Esophagus squamous epithelium (tissue), 4 donors: Measurements from ENCODE around the gene RNU4-1.

Experiments
- POLR2A ChIP-seq, 4 donors: fragments of 450-650 bp; IDR thresholded peaks; one replicate each; pipeline ENCODE4 v1.6.1; 2017; ENCODE audit warnings: antibody characterized with exemption in 4 of 4, mild to moderate bottlenecking in 4 of 4, moderate library complexity in 3 of 4
- TF ChIP-seq, protein P1 (sequence below), 6 experiments: fragments of 450-650 bp in 4 of 6; fragments of 200-600 bp in 2 of 6; sonication (generic) in 2 of 6; IDR thresholded peaks; one replicate each; pipeline ENCODE4 v1.5.1; 2016 to 2019; ENCODE audit warnings: antibody characterized with exemption in 6 of 6, mild to moderate bottlenecking in 4 of 6, moderate library complexity in 4 of 6

DNA sequence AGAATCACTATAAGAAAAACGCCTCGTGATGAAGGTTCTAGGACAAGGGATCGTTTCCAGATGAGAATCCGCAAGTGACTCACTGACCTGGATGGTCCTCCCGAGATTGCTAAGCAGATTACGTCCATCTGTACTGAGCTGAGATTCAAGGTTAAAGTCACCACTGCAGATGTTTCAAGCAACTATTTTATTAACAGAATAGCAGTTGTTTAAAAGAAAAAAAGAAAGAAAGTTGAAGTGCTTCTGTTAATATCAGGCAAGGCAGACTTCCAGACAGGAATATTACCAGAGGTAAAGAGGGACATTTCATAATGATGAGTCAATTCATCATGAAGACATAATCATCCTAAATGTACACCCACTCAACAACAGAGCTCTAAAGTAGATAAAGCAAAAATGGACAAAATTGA is 45.4 kb downstream of the RNU4-1 start:
- TF ChIP-seq, protein P1, sequence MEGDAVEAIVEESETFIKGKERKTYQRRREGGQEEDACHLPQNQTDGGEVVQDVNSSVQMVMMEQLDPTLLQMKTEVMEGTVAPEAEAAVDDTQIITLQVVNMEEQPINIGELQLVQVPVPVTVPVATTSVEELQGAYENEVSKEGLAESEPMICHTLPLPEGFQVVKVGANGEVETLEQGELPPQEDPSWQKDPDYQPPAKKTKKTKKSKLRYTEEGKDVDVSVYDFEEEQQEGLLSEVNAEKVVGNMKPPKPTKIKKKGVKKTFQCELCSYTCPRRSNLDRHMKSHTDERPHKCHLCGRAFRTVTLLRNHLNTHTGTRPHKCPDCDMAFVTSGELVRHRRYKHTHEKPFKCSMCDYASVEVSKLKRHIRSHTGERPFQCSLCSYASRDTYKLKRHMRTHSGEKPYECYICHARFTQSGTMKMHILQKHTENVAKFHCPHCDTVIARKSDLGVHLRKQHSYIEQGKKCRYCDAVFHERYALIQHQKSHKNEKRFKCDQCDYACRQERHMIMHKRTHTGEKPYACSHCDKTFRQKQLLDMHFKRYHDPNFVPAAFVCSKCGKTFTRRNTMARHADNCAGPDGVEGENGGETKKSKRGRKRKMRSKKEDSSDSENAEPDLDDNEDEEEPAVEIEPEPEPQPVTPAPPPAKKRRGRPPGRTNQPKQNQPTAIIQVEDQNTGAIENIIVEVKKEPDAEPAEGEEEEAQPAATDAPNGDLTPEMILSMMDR (IDR thresholded peaks at IDR 0.05), result no peak
- TF ChIP-seq POLR2A (IDR thresholded peaks at IDR 0.05), result no peak
